Measurements from ENCODE around the gene RNF180.

Gene RNF180

DNA sequence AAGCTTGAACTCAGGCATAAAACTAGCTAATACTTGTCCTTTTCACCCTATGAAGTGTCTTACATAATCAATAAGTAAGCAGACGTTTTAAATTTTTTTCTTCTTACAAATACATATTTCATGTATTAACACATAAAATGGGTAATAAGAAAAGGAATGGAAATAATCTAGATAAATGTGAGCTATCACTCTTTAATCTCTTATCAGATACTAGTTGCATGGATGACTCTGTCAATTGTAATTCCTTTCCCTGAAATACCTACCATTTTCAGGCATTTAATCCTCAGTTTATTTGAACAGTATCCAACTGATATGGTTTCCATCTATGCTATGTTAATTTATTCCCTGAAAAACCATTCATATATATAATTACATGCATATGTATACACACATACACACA, 174.1 kb downstream of the RNF180 start:
- TF ChIP-seq, protein P1, sequence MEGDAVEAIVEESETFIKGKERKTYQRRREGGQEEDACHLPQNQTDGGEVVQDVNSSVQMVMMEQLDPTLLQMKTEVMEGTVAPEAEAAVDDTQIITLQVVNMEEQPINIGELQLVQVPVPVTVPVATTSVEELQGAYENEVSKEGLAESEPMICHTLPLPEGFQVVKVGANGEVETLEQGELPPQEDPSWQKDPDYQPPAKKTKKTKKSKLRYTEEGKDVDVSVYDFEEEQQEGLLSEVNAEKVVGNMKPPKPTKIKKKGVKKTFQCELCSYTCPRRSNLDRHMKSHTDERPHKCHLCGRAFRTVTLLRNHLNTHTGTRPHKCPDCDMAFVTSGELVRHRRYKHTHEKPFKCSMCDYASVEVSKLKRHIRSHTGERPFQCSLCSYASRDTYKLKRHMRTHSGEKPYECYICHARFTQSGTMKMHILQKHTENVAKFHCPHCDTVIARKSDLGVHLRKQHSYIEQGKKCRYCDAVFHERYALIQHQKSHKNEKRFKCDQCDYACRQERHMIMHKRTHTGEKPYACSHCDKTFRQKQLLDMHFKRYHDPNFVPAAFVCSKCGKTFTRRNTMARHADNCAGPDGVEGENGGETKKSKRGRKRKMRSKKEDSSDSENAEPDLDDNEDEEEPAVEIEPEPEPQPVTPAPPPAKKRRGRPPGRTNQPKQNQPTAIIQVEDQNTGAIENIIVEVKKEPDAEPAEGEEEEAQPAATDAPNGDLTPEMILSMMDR (IDR thresholded peaks at IDR 0.05; ENCODE audit: control insufficient read depth, insufficient read depth, low read depth, low read length, missing control alignments): no peak
- no peak for DNase-seq (ENCODE audit: low read depth)
- H3K4me3 ChIP-seq (ENCODE audit: control insufficient read depth, low read depth, low read length): no peak overlapping the region

DNA sequence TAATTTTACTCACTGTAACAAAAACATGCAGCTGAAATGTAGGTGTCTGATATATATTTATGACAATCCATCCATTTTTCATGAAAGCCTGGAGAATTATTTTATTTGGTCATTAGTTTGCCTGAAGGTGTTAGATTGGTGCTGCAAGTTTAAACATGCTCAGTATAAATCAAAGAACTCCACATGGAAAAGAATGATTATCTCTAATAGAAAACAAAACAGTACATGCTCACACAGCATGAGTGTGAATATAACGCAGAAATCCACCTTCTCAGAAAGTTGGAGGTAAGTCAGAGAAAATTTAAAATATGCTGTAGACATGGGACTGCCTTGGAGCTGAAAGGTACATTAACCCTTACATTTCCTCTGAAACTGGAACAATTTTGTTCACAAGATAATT, 174.7 kb downstream of the RNF180 start:
- no peak overlapping the region for H3K4me3 ChIP-seq (ENCODE audit: control insufficient read depth, low read depth, low read length)
- TF ChIP-seq, protein P1 (IDR thresholded peaks at IDR 0.05; ENCODE audit: control insufficient read depth, insufficient read depth, low read depth, low read length, missing control alignments): no peak
- DNase-seq (ENCODE audit: low read depth): no peak

DNA sequence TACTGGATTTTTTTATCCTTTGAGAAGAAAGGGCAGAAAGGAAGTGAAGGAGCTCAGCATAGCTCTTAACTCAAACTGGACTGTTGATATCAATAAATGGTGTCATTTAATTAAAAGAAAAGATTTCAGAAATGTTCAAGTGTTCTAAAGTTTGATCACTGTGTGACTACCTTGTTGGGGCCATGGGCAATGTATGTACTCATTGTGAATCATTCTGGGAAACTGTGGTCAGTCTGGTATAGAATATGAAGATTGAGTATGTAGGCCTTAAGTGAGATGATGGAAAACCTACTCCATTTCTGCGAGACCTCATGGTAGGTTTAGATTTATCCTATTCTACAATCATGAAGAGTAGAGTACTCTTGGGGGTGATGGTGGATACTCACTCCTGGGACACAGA, 175.7 kb downstream of the RNF180 start:
- TF ChIP-seq, protein P1 (IDR thresholded peaks at IDR 0.05; ENCODE audit: control insufficient read depth, insufficient read depth, low read depth, low read length, missing control alignments): no peak
- no peak for DNase-seq (ENCODE audit: low read depth)
- H3K4me3 ChIP-seq (ENCODE audit: control insufficient read depth, low read depth, low read length): no peak overlapping the region

DNA sequence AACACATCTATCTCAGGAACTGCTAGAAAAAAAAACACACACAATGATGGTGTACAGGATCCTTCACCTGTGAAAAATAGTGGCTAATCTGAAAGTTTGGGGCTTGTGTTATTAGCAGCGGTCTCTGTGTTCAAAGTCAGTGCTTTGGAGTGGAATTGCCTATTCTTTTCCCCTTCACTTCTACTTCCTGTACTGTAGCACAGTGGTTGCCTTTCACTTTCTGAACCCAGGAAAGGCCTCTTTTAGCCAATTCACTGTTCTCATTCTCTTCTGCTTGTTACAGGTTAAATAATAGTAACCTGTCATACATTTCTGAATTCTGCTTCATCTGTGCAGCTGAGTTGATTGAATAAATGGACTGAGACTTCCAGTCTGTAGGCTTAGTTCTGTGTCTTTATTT, 178.9 kb downstream of the RNF180 start:
- DNase-seq (ENCODE audit: low read depth): no peak
- no peak overlapping the region for H3K4me3 ChIP-seq (ENCODE audit: control insufficient read depth, low read depth, low read length)
- TF ChIP-seq, protein P1 (IDR thresholded peaks at IDR 0.05; ENCODE audit: control insufficient read depth, insufficient read depth, low read depth, low read length, missing control alignments): no peak

DNA sequence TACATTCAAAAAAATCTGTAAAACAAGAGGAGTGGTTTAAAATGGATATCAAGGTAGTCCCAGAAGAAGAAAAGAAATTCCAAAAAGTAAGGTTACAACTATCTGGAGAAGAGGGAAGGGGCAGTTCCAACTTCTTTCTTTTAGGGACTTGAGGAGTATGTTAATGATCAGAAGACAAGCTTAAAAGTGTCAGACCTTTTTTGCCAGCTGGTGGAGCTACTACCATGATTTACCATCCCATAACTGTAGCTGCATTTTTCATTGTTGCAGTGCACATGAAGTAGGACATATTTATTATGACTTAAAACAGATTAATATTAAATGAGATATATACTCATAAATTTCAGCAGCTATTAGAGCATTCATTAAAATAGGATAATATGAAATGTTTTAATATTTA, 181.7 kb downstream of the RNF180 start:
- H3K4me3 ChIP-seq (ENCODE audit: control insufficient read depth, low read depth, low read length): no peak overlapping the region
- DNase-seq (ENCODE audit: low read depth): no peak
- TF ChIP-seq, protein P1 (IDR thresholded peaks at IDR 0.05; ENCODE audit: control insufficient read depth, insufficient read depth, low read depth, low read length, missing control alignments): no peak

DNA sequence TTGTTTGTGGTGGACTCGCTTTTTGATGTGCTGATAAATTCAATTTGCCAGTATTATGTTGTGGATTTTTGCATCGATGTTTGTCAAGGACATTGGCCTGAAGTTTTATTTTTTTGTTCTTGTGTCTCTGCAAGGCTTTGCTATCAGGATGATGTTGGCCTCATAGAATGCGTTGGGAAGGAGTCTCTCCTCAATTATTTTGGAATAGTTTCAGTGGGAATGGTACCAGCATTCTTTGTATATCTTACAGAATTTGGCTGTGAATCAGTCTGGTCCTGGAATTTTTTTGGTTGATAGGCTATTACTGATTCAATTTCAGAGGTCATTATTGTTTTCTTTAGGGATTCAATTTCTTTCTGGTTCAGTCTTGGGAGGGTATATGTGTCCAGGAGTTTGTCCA, 198.8 kb downstream of the RNF180 start:
- DNase-seq (ENCODE audit: low read depth): no peak
- TF ChIP-seq, protein P1 (IDR thresholded peaks at IDR 0.05; ENCODE audit: control insufficient read depth, insufficient read depth, low read depth, low read length, missing control alignments): no peak
- H3K4me3 ChIP-seq (ENCODE audit: control insufficient read depth, low read depth, low read length): no peak overlapping the region

DNA sequence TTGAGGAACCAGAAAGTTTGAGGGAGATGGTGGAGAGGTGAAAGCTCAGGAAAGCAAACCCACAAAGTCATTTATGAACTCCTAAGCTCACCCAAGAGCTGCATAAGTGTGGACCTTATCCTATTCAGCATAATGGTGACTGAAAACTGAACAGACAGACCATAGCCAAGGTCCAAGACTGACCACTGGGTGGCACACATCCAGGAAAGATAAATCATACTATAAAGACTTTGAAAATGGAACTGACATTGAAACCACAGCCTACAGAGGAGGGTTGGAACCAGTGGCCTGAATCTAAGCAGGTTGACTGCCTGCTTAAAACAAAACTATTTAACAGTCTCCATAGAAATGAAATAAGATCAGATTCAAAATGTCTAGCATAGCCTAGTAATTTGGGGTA, 219.1 kb downstream of the RNF180 start:
- TF ChIP-seq, protein P1 (IDR thresholded peaks at IDR 0.05; ENCODE audit: control insufficient read depth, insufficient read depth, low read depth, low read length, missing control alignments): no peak
- H3K4me3 ChIP-seq (ENCODE audit: control insufficient read depth, low read depth, low read length): no peak overlapping the region
- no peak for DNase-seq (ENCODE audit: low read depth)

All from AG09309 (cell line).